Renal cortex interstitium (tissue), 11 donors: Measurements from ENCODE around the gene TTLL13. TPM values are rescaled to one million over a fixed set of nuclear protein-coding genes. Genes with fewer than 3 reads are reported as not detected.
A peak's percentile ranks its signal among the peaks of the same experiment; 100 is the strongest.
"Not testable (repeated sequence)": the region's sequence is repeated elsewhere in the genome, so short reads cannot be mapped to it uniquely, and the experiment has no call there.

Source experiments
- DNase-seq, 11 donors: peaks; one replicate each; pipeline ENCODE4 v3.0.0-alpha.2; 2013; ENCODE audit warnings: low read depth in 9 of 11, low spot score in 4 of 11; ENCODE audit errors: extremely low read depth in 1 of 11
- polyA plus RNA-seq, 3 donors: library from polyadenylated mRNA; unstranded; fragments of 120-200 nt; gene quantifications; one replicate each; pipeline ENCODE4 v1.2.1, GENCODE V29; 2013; ENCODE audit not compliant: insufficient read length in 3 of 3

The TTLL13 gene
- polyA plus RNA-seq, 3 donors, result 0.20 to 0.80 TPM; not detected in 1

- no peak for DNase-seq
These were observed 19.1 kb downstream of the TTLL13 start for GRCh38 chr15:90268415-90268814.

DNA sequence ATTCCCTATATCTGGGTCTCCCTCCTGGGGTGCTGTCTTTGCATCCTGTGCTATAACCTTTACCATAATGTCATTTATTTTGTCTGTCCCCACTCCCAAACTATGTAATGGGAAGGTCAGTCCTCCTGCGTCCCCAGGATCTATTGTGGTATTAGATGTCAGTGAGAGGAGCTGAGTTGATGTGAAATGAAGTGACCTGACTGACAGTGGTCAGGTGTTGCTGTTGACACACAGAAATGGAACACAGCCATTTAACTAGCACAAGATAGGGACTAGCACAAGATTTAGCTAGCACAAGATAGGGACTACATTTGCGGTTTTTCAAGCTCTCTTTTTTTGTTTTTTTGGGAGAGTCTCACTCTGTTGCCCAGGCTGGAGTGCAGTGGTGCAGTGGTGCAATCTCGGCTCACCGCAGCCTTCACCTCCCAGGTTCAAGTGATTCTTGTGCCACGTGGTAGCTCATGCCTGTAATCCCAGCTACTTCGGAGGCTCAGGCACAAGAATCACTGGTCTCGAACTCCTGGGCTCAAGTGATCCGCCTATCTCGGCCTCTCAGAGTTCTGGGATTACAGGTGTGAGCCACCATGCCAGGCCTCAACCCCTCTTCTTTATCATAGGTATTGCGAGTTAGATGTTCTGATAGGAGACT is 21.3 kb downstream of the TTLL13 start:
- DNase-seq, result no peak

DNA sequence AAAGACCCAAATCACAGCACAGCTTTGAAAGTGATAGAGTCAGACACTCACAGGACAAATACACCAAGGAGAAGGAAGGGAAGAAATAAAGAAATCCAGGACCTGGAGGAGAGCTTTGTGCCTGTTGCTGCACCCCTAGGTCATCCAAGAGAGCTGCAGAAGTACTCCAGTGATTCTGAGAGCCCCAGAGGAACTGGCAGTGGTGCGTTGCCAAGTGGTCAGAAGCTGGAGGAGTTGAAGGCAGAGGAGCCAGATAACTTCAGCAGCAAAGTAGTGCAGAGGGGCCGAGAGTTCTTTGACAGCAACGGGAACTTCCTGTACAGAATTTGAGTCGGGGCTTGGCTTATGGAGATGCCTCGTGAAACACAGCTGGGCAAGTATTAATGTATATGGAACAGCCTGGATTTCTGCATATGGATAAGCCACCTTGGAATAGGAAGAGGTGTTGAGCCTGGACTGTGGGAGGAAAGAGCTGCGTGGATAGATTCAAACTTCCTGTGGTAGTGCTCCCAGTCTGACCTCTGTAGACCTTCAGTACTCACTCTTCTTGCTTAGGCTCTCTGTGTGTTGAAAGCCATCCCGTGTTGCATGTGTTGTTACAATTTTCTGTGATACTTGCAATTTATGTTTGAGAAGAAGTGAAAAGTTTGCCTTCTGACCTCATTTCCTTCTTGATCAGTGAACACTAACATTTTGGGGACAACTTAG is 22.3 kb downstream of the TTLL13 start:
- no peak for DNase-seq

- DNase-seq, result not testable (repeated sequence)
These were observed 29.1 kb downstream of the TTLL13 start for GRCh38 chr15:90278467-90278866.

DNA sequence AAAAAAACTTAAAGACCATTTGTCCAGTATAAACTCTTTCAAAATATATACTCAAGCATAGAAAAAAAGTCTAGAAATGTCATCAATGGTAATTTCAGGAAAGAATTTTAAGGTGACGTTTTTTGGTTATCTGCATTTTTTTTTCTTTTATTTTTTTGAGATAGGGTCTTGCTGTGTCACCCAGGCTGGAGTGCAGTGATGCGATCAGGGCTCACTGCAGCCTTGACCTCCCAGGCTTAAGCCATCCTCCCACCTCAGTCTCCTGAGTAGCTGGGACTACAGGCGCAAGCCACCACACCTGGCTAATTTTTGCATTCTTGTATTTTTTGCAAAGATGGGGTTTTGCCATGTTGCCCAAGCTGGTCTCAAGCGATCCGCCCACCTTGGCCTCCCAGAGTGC is 31.4 kb downstream of the TTLL13 start:
- DNase-seq, result not testable (repeated sequence)

- DNase-seq, result not testable (repeated sequence)
These were observed 32.3 kb downstream of the TTLL13 start for GRCh38 chr15:90281637-90282036.

- DNase-seq, result no peak
These were observed 37.3 kb downstream of the TTLL13 start for GRCh38 chr15:90286678-90287077.

DNA sequence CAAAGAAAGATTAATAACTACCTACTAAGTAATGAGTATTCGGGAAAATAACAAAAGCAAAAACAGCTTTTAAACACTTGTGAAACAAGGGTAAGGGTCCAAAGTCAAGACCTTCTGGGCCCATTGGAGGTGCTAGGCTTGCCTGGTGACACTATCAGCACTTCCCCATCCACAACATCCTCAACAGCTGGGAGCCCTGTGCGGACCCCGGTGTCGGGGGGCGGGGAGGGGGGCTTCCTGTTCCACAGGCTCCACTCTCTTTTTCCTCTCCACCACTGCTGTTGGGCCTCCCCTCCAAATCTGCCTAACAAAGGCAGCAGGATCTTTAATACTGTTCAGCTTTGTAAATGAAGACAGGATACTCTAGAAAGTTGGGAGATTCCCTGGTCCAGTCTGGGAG is 37.7 kb downstream of the TTLL13 start:
- DNase-seq, result no peak

- no peak for DNase-seq
These were observed 38.6 kb downstream of the TTLL13 start for GRCh38 chr15:90287946-90288345.

DNA sequence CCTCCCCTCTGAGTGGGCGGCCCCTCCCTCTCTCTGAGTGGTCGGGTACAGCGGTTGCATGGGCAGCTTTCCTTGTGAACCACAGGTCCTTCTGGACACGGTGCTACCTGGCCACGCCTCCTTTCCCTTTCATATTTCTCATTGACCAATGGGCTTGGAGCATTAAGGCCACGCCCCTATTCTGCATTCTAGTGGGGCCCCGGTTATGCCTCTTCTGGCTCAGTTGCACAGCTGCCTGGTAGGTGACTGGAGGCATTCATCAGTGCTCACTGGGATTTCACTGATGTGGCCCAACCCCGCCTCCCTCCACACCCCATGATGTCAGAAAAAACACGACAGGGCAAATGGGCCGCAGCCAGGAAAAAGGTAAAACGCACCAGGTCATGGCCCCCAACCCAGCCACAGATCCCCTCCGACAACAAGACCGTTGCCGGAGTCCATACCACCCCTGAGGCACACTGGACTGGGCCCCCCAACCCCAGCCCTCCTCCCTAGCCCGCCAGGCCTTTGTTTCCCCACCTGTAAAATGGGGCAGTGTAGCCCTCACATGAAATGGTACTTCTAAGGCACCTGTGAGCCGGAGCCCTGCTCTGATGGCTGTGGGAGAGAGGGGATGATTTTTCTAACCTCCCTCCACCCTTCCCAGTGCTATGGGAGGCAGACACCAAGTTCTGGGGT is 42.5 kb downstream of the TTLL13 start:
- DNase-seq, result no peak

DNA sequence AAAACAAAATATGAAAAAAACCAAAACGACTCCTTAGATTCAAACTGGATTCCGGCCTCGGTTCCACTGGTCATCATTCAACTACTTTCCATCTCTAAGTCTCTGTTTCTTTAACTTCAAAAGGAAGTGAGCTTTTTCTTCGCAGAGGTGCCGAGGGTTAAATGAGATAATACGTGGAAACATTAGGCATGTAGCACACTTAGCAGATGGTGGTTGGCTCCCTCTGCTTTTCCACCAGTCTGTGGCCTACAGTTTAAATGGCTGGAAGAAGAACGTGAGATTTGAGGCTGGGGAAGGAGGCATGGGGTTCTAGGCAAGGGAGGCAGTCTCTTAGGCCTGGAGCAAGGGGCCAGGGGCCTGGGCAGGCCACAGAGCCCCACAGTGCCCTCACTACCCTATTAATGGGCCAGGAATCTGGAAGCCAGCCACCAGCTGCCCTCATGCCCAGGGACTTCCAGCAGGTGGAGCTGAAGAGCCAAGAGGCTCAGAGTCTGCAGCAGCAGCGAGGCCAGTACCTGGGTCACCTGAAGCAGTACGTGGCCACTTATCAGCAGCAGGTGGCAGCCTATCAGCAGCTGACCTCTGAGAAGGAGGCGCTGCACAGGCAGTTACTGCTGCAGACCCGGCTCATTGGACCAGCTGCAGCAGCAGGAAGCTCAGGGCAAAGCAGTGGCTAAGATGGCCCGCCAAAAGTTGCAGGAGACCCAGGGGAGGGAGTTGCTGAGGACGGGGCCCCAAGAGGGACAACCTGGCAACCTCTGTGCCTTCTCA is 43.9 kb downstream of the TTLL13 start:
- peak in 5 of 11 donors; percentile 34 to 58 (median 43) for DNase-seq

GRCh38 chr15:90294159-90294558 is 44.8 kb downstream of the TTLL13 start:
- no peak for DNase-seq

GRCh38 chr15:90294601-90295269 is 45.4 kb downstream of the TTLL13 start:
- no peak for DNase-seq

- no peak for DNase-seq
These were observed 45.9 kb downstream of the TTLL13 start for GRCh38 chr15:90295270-90295648.

GRCh38 chr15:90296316-90296884 is 47.0 kb downstream of the TTLL13 start:
- not testable (repeated sequence) for DNase-seq

GRCh38 chr15:90297021-90297420 is 47.7 kb downstream of the TTLL13 start:
- DNase-seq, result no peak

DNA sequence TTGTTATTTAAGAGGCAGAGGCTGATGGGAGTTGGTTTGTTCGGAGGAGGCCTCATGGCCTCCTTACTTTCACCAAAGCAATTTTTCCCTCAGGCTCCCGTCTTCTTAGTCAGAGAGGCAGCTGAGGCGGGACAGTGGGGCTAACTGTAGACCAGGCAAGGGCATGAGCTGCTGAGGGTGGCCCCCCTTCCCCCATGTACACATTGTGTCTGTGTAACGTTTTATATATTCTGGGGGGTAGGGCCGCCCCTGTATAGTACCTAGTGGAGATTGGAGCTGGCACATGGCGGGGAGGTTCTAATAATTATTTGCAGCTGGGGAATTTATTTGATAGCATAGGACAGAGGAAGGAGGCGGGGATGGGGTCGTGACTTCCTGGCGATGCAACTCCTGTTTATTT is 51.2 kb downstream of the TTLL13 start:
- no peak for DNase-seq

- DNase-seq, result peak in 2 of 11 donors; percentile 32 to 52
These were observed 51.8 kb downstream of the TTLL13 start for GRCh38 chr15:90300988-90301706.
